M059J (cell line): Measurements from ENCODE around the gene UQCR11. TPM values are rescaled to one million over a fixed set of nuclear protein-coding genes. Genes with fewer than 3 reads are reported as not detected.

Experiments used
- DNase-seq: peaks from one replicate; pipeline ENCODE4 v3.0.0-alpha.2; 2012; ENCODE audit warnings: low read depth
- total RNA-seq: library from RNA; depleted of rRNA; stranded (reverse); fragments of >200 nt; shearing (Covaris generic); gene quantifications from 2 replicates; pipeline ENCODE4 v1.2.3, GENCODE V29; 2014

Gene UQCR11
- total RNA-seq, 1 experiment from 2014 or later, result 105 TPM

- DNase-seq, result no peak
Observed at GRCh38 chr19:1636325-1637236, 31.3 kb upstream of the UQCR11 start.

GRCh38 chr19:1634938-1635243, 29.6 kb upstream of the UQCR11 start:
- no peak for DNase-seq

GRCh38 chr19:1634242-1634937, 29.1 kb upstream of the UQCR11 start:
- DNase-seq, result no peak

GRCh38 chr19:1633269-1633826, 28.1 kb upstream of the UQCR11 start:
- no peak for DNase-seq

DNA sequence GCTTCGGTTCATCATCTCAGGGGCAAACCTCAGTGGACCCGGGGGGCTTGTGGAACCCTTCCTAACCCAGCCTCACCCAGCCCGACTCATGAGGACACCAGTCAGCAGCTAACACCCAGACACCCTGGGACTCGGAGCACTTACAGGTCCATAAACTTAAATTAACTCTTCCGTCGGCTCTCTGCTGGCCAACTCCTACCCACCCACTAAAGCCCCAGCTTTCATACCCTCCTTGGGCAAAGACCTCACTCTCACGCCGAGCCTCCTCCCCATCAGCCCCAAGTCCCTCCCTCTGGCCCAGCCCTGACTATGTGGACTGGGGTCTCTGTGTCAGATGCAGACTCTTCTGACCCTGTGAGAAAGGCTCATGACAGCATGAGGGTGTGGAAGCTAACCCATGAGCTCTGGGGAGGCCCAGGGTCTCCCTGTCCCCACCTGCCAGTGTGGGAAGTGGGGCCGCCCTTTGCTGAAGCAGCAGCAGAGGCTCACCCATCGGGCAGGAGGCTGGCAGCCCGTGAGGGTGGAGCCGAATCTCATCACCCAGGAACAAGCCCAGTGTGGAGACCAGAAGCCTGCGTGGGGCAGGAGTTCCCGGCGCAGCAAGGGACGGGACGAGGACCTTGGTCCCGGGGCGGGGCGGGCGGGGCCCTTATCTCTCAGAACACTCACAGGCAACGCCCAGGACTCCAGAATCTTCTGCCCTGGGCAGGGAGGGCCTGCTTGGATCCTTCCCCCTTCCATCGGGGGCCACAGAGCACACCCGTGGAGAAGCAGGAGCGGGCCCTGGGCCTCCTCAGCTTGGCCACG, 27.4 kb upstream of the UQCR11 start:
- DNase-seq, result no peak

- DNase-seq, result no peak
Observed at GRCh38 chr19:1631557-1632100, 26.4 kb upstream of the UQCR11 start.

DNA sequence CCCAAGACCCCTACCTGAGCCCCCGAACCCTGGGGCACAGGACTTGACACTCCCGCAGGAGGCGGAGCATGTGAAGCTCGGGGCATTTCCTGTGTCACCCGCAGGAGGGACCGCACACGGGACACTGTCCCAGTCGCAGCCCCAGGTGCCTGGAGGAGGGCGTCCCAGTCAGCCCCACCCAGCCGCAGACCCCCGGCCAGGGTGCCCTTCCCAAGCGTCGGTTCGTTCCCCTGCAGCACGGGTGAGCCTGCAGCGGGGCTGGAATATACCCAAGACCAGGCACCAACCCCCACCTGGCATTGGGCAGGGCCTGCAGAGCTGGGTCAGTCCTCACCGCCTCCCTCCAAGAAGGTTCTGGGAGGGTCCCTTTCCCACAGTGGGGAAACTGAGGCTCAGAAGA, 25.5 kb upstream of the UQCR11 start:
- no peak for DNase-seq

- no peak for DNase-seq
Observed at GRCh38 chr19:1630012-1630411, 24.8 kb upstream of the UQCR11 start.

GRCh38 chr19:1629256-1629808, 24.1 kb upstream of the UQCR11 start:
- DNase-seq, result no peak

DNA sequence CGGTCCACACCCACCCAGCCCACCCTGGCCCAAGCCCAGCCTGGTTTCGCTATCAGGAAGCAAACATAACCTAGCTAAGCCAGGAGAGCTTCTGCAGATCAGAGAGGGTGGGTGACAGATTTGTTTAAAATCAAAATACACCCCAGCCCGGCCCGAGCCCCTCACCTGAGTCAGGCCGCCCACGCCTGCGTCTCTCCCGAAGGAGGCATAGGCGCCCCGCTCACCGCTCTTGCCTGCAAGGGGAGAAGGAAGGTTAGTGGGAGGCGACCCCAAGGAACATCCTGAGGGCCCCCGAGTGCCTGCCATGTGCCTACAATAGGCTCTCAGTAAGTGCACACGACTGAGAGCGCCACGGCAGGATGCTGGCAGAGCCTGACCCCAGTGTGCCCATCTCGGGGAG, 21.9 kb upstream of the UQCR11 start:
- DNase-seq, result no peak

DNA sequence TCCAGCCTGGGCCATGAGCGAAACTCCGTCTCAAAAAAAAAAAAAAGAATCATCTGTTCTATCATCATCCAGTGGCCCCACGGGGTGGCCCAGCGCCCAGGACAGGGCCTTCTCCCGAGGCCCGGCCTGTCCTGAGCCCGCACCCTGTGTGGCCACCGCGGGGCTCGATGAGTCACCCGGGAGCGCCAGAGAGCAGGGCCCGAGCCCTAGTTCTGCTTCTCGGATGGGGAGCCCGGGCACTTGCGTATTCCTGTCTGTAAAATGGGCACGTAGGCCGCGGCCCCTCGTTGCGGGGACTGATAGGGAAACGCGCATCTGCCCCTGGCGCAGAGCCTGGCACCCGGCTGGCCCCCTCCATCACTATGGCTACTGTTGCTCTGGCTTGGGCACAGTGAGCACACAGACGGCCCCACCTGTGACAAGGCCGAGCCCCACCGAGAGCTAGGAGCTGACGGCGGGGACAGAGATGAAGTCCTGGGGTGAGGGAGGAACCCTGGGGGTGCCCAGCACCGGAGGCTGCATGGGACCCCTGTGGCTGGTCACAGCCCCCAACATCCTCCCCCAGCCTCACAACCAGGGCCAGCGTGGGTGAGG, 21.3 kb upstream of the UQCR11 start:
- DNase-seq, result no peak

DNA sequence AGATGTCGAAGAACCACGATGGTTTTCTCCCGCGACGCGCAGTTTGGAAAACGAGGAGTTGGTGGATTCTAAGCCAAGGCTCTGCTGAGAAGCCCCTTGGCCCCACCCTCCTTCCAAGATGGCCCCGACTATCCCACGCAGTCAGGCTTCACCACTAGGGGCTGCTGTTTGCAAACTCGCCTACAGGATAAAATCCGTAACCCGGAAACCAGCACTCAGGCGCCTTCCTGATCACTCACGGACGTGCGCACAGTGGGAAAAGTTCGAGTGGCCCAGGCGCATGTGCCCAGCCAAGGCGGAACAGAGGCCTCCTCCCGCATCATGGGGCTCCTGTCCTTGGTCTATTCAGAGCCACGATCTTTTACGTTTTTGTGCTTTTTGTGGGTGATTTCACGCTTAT, 19.2 kb upstream of the UQCR11 start:
- DNase-seq, result peak; percentile 14

DNA sequence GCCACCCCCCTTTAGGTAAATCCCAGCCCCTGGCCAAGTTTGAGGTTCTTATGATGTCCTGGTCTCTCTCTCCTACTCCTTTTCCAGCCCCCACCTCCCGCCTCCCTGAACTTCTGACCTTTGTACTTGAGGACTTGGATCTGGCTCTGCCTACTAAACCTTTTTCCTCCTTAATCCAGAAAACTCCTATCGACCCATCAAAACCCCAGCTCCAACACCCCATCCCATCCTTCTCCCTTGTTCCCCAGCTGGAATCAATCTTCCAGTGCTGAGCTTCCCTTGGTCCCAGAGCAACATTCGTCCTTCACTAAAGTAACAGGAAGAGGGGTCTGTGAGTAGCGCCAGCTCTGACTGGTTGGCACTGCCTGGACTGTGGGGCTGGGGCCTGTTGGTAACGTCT, 17.3 kb upstream of the UQCR11 start:
- no peak for DNase-seq

DNA sequence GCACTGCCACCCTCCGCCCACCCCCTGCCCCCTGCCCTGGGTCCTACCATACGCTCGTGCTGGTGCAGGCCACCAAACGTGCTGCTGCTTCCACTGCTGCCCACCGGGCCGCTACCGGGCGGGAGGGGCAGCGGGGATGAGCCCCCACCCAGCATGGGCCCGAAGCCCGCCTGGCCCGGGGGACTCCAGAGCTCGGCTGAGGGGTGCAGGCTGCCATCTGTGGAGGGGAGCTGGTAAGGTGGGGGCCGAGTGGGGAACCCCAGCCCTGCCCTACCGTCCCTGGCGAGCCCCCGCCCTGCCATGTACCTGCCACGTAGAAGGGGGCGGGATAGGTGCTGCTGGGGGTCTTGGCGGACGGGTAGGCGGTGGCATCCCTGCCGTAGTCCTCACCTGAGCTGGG, 16.7 kb upstream of the UQCR11 start:
- DNase-seq, result no peak

GRCh38 chr19:1621574-1621973, 16.3 kb upstream of the UQCR11 start:
- DNase-seq, result no peak

GRCh38 chr19:1621021-1621420, 15.8 kb upstream of the UQCR11 start:
- no peak for DNase-seq

DNA sequence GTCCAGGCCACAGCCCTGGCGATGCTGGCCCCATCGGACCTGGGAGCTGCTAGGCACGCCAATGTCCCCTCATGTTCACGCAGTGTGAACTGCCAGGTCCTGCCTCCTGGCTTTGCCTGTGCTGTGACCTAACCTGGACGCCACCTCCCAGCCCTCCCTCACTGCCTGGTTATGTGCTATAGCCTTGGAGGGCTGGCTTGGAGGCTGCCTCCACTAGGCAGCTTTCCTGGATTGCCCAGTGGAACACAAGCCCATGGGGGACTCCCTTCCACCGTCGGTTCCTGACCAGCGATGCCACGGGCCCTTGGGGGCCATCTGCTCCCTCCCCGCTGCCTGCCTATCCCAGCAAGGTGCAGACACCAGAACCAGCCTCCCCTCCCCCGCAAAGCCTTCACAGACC, 15.2 kb upstream of the UQCR11 start:
- no peak for DNase-seq

- DNase-seq, result no peak
Observed at GRCh38 chr19:1619703-1620102, 14.4 kb upstream of the UQCR11 start.

DNA sequence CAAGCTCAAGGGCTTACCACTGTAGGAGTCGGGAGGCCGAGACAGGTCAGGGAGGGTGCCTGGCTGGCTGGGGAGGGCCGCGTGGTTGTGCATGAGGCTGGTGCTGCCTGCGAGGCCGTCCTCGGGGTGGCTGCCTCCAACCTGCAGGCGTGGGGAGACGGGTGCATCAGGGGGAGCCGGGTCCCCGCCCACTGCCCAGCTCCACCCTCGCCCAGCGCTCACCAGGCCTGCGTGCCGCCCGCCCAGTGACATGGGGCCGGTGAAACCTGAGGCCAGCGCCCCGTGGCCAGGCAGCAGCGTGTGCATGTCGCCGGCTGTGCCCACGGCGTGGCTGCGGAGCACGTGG, 13.8 kb upstream of the UQCR11 start:
- no peak for DNase-seq

GRCh38 chr19:1618157-1619093, 13.2 kb upstream of the UQCR11 start:
- DNase-seq, result peak; percentile 31
